GM12878 (cell line): ENCODE data around the gene PLEKHA6. TPM values are rescaled to one million over a fixed set of nuclear protein-coding genes. Genes with fewer than 3 reads are reported as not detected.

ENCODE experiments used
- ATAC-seq: fragments of 200-7000 bp; cut with Tn5 transposase; 3 replicates; pipeline ENCODE4 v1.9.1; 2020; ENCODE audit warnings: mild to moderate bottlenecking, moderate library complexity
- BruUV-seq: library from RNA; stranded (reverse); fragments of 400-500 nt; replicated peaks from 2 replicates; lab custom pipeline; 2021; lab: Mats Ljungman, UMichigan
- CTCF ChIA-PET: fragments of 300-600 bp; sonication (Branson Sonifier 250); formaldehyde crosslinking; extraction: SDS; loops from one replicate; lab custom pipeline; 2021; ENCODE audit warnings: inconsistent platforms; lab: Yijun Ruan, JAX
- POLR2A ChIA-PET: fragments of 350-600 bp; formaldehyde crosslinking; extraction: SDS; loops from one replicate; lab custom pipeline; 2021; ENCODE audit warnings: inconsistent platforms; lab: Charles Lee
- RAD21 ChIA-PET: fragments of 300-600 bp; sonication (Branson Sonifier 250); formaldehyde crosslinking; loops from one replicate; lab custom pipeline; 2023; ENCODE audit warnings: antibody characterized with exemption; ENCODE audit not compliant: unreplicated experiment; lab: Charles Lee
- SMC1A ChIA-PET: fragments of 300-600 bp; sonication (Branson Sonifier 250); formaldehyde crosslinking; loops from one replicate; lab custom pipeline; 2023; ENCODE audit not compliant: unreplicated experiment, uncharacterized antibody; lab: Charles Lee
- DNase-seq: peaks from one replicate; pipeline ENCODE4 v3.0.0-alpha.2; 2011; ENCODE audit warnings: low read depth, low spot score
- FAIRE-seq: peaks from 3 replicates; lab custom pipeline; 2011; peaks lifted over from hg19 to GRCh38; lab: Jason Lieb, UNC
- H2AFZ ChIP-seq: 2 replicates; pipeline ENCODE4 v1.6.0; 2011; ENCODE audit warnings: low read depth, low read length, control low read depth; ENCODE audit not compliant: control insufficient read depth
- H3K27ac ChIP-seq: 2 replicates; pipeline ENCODE4 v1.5.1; 2011; ENCODE audit warnings: control low read depth; ENCODE audit not compliant: control insufficient read depth, insufficient read depth
- H3K27me3 ChIP-seq, 2 experiments: replicated peaks in 1 of 2; 2 replicates each; pipeline versions ENCODE4 v1.6.0 to v1.6.1; 2011; ENCODE audit warnings: low read length in 1 of 2; ENCODE audit not compliant: control insufficient read depth in 2 of 2, insufficient read depth in 2 of 2
- H3K36me3 ChIP-seq, 2 experiments: 2 replicates each; pipeline ENCODE4 v1.5.1; 2011; ENCODE audit warnings: low read length in 1 of 2; ENCODE audit not compliant: control insufficient read depth in 2 of 2, insufficient read depth in 2 of 2
- H3K4me1 ChIP-seq: 2 replicates; pipeline ENCODE4 v1.6.1; 2011; ENCODE audit warnings: mild to moderate bottlenecking, low read length, moderate library complexity, mixed read lengths; ENCODE audit not compliant: control insufficient read depth, insufficient read depth
- H3K4me2 ChIP-seq: 2 replicates; pipeline ENCODE4 v1.6.0; 2011; ENCODE audit warnings: control low read depth; ENCODE audit not compliant: control insufficient read depth, insufficient read depth
- H3K4me3 ChIP-seq: fragments of 200-600 bp; sonication (generic); 2 replicates; pipeline ENCODE4 v1.5.1; 2016
- H3K79me2 ChIP-seq: 2 replicates; pipeline ENCODE4 v1.6.0; 2011; ENCODE audit warnings: low read length; ENCODE audit not compliant: control insufficient read depth, insufficient read depth
- H3K9ac ChIP-seq: 2 replicates; pipeline ENCODE4 v1.8.0; 2011; ENCODE audit warnings: low read length, control low read depth, mixed read lengths; ENCODE audit not compliant: control insufficient read depth, insufficient read depth
- H3K9me3 ChIP-seq: replicated peaks from 3 replicates; pipeline ENCODE4 v1.5.1; 2011; ENCODE audit warnings: mild to moderate bottlenecking, low read length; ENCODE audit not compliant: control insufficient read depth, insufficient read depth
- H4K20me1 ChIP-seq: 2 replicates; pipeline ENCODE4 v1.6.0; 2011; ENCODE audit not compliant: control insufficient read depth, insufficient read depth
- EZH2 ChIP-seq: IDR thresholded peaks from 2 replicates; pipeline ENCODE4 v1.6.1; 2012; ENCODE audit warnings: low read depth, mild to moderate bottlenecking, control low read depth, inconsistent platforms, low read length, borderline replicate concordance; ENCODE audit not compliant: control insufficient read depth
- FOXK2 ChIP-seq: fragments of 450-650 bp; IDR thresholded peaks from 2 replicates; pipeline ENCODE4 v1.6.1; 2017; ENCODE audit warnings: mild to moderate bottlenecking, moderate library complexity
- KAT2A ChIP-seq: conservative IDR thresholded peaks from 2 replicates; pipeline ENCODE4 v1.6.1; 2011; ENCODE audit warnings: low read depth, low read length; ENCODE audit not compliant: control insufficient read depth
- NR2C2 ChIP-seq: IDR thresholded peaks from 2 replicates; pipeline ENCODE4 v1.6.1; 2011; ENCODE audit warnings: borderline replicate concordance, low read depth; ENCODE audit not compliant: control insufficient read depth, insufficient read length
- NRF1 ChIP-seq: conservative IDR thresholded peaks from 2 replicates; pipeline ENCODE4 v1.6.1; 2011; ENCODE audit warnings: mild to moderate bottlenecking, low read depth, low read length, improper control_type of control experiment
- PML ChIP-seq: IDR thresholded peaks from 2 replicates; pipeline ENCODE4 v1.6.1; 2012; ENCODE audit warnings: low read length, inconsistent platforms
- REST ChIP-seq: IDR thresholded peaks from 2 replicates; pipeline ENCODE4 v1.6.1; 2012; ENCODE audit warnings: mild to moderate bottlenecking, low read depth, low read length
- SMC3 ChIP-seq: IDR thresholded peaks from 2 replicates; pipeline ENCODE4 v1.6.1; 2011; ENCODE audit warnings: low read length, improper control_type of control experiment, borderline replicate concordance
- TBL1XR1 ChIP-seq: IDR thresholded peaks from 2 replicates; pipeline ENCODE4 v1.6.1; 2012; ENCODE audit warnings: low read depth, low read length, improper control_type of control experiment
- ZBTB4 ChIP-seq: fragments of 450-650 bp; formaldehyde crosslinking; IDR thresholded peaks from 2 replicates; pipeline ENCODE4 v1.4.0; 2022; ENCODE audit warnings: mild to moderate bottlenecking, moderate library complexity
- WGBS: methylation state at CpG from one replicate; pipeline ENCODE4 v1.1.6; 2016; ENCODE audit warnings: low lambda C conversion rate; ENCODE audit not compliant: insufficient replicate concordance, insufficient coverage; ENCODE audit errors: missing lambda C conversion rate; 5-methylcytosine and 5-hydroxymethylcytosine counted together
- in situ Hi-C: fragments of 300-500 bp; cut with MboI; formaldehyde crosslinking; loops from 9 replicates; pipeline ENCODE4 v1.14.3; 2018; ENCODE audit warnings: mixed read lengths
- intact Hi-C: fragments of 100-400 bp; cut with micrococcal nuclease; formaldehyde crosslinking; loops from one replicate; pipeline ENCODE4 v1.14.2; 2022; ENCODE audit not compliant: unreplicated experiment
- polyA plus RNA-seq, 11 experiments: library from polyadenylated mRNA; depleted of rRNA in 4 of 11; unstranded in 6 of 11; stranded (reverse) in 5 of 11; fragments of >200 nt; fragmentation: Nextera tagmentation in 4 of 11; fragmentation: Illumina TruSeq in 1 of 11; extraction: Ambion mirVana in 4 of 11; extraction: Trizol in 1 of 11; gene quantifications; 1 replicate in 1 of 11; 2 replicates in 10 of 11; pipeline versions ENCODE4 v1.2.1 to v1.2.3, GENCODE V29; 2011 to 2016; ENCODE audit warnings: inconsistent platforms in 2 of 11, missing spikeins in 2 of 11, low read depth in 1 of 11
- total RNA-seq, 4 experiments: library from RNA; depleted of rRNA in 3 of 4; stranded (reverse); fragments of >200 nt in 3 of 4; fragmentation: Illumina TruSeq in 1 of 4; extraction: Trizol in 1 of 4; gene quantifications; 2 replicates each; pipeline versions ENCODE4 v1.2.1 to v1.2.3, GENCODE V29; 2013 to 2021

Gene PLEKHA6
- total and polyA plus RNA-seq, 10 of the 15 experiments (the other 5 are each of a cell fraction or from before 2014, with no cell fraction given) = 0.04 to 0.81 (median 0.19) TPM; not detected in 4

GRCh38 chr1:204360314-204360713 is 585 bp upstream of the PLEKHA6 start:
- 0% methylated on average over 4 of the region's 4 CpGs for WGBS

More at GRCh38 chr1:204360314-204360713, 585 bp upstream of the PLEKHA6 start:
- no peaks in the 10 kb centered on the region for H3K9me3 ChIP-seq
- BruUV-seq = no TSS peak
- H3K36me3 ChIP-seq = no peaks in the 10 kb centered on the region
- no peak overlapping the region for H2AFZ ChIP-seq
- no peak for FAIRE-seq
- H3K4me1 ChIP-seq = peaks cover 11% of the 10 kb centered on the region
- H3K4me2 ChIP-seq = no peak overlapping the region
- H3K27ac ChIP-seq = no peak overlapping the region
- in situ Hi-C loops = loop anchor here (5.0 to 10.0 kb wide), 2 partner anchors 193 to 496 kb away; partner anchors contain the start of genes REN and SNRPE
- TF ChIP-seq KAT2A (no peak), PML (no peak), REST (no peak), EZH2 (no peak), TBL1XR1 (no peak), FOXK2 (no peak), SMC3 (no peak), NR2C2 (no peak), ZBTB4 (no peak), NRF1 (no peak)
- no peaks in the 10 kb centered on the region for H3K79me2 ChIP-seq
- ChIA-PET POLR2A (no interaction called here), SMC1A (interaction anchor here (0.6 to 12.8 kb wide), 8 partner anchors 10 to 213 kb away, joined by 3 to 141 read pairs (median 6); partner anchors contain the start of genes GOLT1A and REN), CTCF (interaction anchor here (0.9 to 9.4 kb wide), 13 partner anchors 12 to 447 kb away, joined by 3 to 195 read pairs (median 8); partner anchors contain the start of genes GOLT1A and REN), RAD21 (interaction anchor here (0.8 to 7.2 kb wide), 8 partner anchors 37 to 734 kb away, joined by 3 to 72 read pairs (median 8); partner anchors contain the start of genes ATP2B4, GOLT1A and REN)
- H3K9ac ChIP-seq = no peak overlapping the region
- ATAC-seq = no peak
- intact Hi-C loops = loop anchor here (5.0 kb wide), 1 partner anchor 153 kb away; no protein-coding TSS in a partner anchor
- DNase-seq = no peak
- H3K4me3 ChIP-seq = no peak overlapping the region
- peaks cover 0 to 2% of the 10 kb centered on the region in 2 experiments; a peak in 2 of 4 replicates for H3K27me3 ChIP-seq
- H4K20me1 ChIP-seq = no peaks in the 10 kb centered on the region
